HK-2 (cell line): Measurements from ENCODE around the gene ARMH2.
"Not testable (repeated sequence)": the region's sequence is repeated elsewhere in the genome, so short reads cannot be mapped to it uniquely, and the experiment has no call there.

Experiments used
- DNase-seq: peaks from one replicate; pipeline ENCODE4 v3.0.0-alpha.2; 2018; ENCODE audit not compliant: unreplicated experiment

ARMH2 gene

DNA sequence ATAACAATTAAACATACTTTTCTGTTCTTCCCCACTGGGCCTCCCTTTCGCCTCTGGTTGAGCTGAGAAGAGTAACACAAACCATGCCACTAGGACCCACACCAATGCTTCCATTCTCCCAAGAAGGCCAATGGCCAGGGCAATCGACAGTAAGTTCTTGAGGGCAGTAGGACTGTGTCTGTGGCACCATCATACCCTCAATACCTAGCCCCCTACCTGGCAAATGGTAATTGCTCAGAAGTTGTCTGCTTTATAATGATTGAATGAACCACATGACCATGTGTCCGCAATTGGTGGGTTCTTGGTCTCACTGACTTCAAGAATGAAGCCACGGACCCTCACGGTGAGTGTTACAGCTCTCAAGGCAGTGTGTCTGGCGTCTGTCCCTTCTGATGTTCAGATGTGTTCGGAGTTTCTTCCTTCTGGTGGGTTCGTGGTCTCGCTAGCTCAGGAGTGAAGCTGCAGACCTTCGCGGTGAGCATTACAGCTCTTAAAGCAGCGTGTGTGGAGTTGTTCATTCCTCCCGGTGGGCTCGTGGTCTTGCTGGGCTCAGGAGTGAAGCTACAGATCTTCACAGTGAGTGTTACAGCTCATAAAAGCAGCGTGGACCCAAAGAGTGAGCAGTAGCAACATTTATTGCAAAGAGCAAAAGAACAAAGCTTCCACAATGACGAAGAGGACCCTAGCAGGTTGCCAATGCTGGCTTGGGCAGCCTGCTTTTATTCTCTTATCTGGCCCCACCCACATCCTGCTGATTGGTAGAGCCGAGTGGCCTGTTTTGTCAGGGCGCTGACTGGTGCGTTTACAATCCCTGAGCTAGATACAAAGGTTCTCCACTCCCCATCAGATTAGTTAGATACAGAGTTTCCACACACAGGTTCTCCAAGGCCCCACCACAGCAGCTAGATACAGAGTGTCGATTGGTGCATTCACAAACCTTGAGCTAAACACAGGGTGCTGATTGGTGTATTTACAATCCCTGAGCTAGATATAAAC is 33.6 kb downstream of the ARMH2 start:
- not testable (repeated sequence) for DNase-seq

DNA sequence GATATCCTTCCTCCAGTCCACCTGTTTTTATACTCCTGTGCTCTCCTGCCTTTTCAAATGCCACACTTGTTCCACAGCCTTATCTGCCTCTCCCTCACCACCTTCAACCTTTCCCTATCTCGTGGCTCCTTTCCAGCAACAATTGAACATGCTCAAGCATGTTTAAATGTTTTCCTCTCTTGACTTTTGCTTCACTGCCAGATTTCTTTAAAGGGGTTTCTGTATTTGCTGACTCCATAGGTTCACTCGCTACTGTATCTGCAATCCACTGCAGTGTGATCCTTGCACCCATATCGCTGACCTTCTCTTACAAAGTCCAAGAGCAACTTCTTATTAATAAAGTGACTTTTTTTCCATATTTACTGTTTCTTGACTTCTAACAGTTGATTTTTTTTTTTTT is 35.1 kb downstream of the ARMH2 start:
- DNase-seq: no peak

DNA sequence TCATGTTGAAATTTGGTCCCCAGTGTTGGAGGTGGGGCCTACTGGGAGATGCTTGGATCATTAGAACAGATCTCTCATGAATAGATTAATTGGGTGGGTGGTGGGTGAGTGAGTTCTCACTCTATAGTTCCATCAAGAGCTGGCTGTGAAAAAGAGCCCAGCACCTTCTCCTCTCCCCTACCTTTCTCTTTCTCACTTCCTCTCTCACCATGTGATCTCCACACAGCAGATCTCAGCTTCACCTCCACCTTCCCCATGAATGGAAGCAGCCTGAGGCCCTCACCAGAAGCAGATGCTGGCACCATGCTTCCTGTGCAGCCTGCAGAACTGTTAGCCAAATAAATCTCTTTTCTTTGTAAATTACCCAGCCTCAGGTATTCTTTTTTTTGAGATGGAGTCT is 36.9 kb downstream of the ARMH2 start:
- DNase-seq: no peak

DNA sequence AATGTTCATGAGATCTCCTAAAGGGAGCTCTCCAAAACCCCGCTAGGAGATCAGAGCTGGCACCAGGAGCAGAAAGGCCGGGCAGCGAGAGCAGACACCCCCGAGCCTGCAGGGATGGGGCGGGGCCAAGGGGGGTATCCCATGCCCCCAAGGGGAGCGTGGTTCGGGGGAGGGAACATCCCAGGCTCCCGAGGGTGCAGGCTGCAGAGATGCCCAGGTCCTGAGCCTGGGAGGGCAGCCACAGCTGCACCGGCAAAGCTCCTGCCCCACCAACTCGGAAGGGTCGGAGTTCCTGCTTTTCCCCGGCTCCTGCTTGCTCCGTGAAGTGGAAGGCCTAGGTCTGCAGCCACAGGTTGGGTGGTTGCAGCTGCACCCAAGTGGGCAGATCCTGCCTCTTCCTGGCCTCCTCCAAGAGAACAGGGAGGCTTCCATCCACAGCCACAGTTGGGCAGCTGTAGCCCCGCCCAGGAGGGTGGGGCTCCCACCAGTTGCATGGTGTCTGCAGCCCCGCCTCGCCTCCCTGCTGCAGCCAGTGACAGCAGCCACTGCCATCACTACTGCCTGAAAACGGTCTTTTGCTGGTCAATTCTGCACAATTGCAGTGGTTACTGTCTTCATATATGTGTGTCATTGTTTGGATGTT is 37.4 kb downstream of the ARMH2 start:
- no peak for DNase-seq

DNA sequence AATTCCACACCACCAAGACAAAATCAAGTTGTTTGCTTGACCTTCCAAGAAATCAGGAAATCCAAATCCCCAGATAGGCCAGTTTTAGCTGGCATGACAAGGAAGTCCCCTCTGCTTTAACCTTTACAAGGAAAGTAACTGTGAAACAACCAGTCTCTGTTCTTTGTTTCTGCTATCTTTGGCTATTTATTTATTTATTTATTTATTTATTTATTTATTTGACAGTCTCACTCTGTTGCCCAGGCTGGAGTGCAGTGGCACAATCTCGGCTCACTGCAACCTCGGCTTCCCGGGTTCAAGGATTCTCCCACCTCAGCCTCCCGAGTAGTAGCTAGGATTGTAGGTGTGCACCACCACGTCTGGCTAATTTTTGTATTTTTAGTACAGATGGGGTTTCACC is 38.5 kb downstream of the ARMH2 start:
- no peak for DNase-seq

DNA sequence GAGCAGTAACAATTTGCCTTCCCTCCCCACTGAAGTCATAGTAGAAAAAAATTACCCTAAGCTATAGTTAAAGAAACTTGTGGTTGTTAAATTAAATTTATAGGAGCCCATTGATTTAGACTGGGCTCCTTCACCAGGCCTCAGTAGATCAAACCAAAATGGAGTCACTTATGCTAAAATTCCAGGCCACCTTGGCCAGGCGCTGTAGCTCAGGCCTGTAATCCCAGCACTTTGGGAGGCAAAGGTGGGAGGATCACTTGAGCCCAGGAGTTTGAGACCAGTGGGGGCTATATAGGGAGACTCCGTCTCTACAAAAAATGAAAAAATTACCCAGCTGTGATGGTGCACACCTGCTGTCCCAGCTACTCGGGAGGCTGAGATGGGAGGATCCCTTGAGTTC is 39.0 kb downstream of the ARMH2 start:
- no peak for DNase-seq

DNA sequence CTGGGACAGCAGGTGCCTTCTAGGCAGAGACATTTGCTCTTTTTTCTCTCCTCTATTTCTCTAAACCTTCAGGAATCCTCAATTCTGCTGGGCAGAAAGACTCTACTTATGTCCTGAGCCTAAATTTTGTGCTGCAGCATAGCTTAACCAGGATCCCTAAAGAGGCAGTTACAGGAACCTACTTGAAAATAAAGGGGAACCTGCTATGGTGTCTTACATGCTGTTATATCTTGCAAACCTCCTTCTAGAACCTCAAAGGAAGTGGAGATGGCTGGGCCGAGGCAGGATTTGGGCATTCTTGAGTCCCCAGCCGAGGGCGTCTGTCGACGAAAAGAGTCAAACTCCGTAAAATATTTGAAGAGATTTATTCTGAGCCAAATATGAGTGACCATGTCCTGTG is 41.1 kb downstream of the ARMH2 start:
- DNase-seq: no peak

DNA sequence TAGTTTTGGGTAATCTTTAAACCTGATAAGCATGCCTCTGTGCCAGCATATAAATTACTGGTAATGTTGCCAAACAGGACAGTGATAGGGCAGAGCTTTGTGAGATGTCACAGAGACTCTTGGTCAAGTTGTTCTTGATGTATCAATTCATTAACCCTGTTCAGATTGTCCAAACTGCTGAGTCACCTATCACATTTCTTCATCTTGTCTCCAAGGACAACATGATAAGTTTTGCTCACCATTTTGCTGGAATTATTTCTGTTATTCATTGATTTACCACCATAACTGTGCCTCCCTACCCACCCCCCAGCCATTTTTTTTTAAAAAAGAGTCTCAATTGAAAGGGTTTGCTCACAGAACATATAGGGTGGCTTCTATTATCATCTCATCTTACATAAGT is 43.4 kb downstream of the ARMH2 start:
- no peak for DNase-seq

DNA sequence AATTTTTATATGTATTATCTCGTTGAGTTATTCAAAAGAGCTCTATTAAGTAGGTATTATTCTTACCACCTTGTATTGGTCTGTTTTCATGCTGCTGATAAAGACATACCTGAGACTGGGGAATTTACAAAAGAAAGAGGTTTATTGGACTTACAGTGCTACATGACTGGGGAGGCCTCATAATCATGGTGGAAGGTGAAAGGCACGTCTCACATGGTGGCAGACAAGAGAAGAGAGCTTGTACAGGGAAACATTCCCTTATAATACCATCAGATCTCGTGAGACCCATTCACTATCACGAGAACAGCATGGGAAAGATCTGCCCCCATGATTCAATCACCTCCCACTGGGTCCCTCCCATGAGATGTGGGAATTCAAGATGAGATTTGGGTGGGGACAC is 44.3 kb downstream of the ARMH2 start:
- not testable (repeated sequence) for DNase-seq

DNA sequence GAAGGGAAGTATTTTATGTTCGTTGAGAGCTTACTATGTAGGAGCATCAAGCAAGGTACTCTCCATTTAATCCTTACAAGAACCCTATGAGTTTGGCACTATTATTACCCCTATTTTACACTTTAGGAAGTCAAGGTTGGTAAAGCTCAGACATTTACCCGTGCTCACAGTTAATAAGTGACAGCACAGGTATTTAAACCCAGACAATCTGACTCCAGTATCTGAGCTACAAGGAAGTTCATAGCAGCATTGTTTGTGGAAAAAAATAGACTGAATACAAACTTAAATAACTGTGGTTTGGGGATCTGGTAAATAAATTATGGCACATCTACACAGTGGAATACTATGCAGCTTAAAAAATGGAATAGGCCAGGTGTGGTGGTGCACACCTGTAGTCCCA is 45.2 kb downstream of the ARMH2 start:
- no peak for DNase-seq

DNA sequence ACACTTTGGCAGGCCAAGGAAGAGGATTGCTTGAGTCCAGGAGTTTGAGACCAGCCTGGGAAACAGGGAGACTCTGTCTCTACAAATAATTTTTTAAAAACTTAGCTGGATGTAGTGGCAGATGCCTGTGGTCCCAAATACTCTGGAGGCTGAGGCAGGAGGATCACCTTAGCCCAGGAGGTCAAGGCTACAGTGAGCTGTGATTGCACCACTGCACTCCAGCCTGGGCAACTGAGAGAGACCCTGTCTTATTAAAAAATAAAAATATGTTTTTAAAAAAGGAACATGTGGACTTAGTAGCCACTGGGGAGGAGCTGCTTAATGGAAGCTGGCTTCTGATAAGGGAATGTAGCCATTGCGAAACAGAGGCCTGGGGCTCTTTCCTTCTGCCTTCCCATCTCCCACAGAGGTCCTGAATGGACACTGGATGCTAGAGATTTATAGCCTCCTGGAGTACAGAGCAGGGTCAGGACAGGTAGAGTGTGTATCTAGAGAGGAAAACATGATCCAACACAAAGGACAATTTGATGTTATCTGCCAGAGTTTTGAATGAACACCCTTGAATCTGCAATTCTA is 45.7 kb downstream of the ARMH2 start:
- no peak for DNase-seq

DNA sequence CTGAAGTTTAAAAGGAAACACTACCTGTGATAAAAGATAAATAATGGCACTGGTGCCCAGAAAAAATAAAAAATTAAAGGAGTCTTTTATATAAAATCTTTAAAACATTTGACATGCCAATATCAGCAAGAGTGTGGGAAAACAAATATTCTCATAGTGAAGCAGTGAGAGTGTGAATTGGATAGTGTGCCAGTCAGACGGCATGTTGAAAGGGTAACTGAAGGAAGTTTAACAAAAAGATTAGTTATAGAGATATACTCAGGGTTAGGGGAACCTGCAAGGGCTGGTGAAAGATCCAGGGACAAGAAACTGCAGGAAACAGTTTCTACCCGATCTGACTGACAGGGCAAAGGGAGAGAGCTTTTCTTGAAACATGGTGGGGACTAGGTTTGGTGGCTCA is 46.2 kb downstream of the ARMH2 start:
- no peak for DNase-seq

DNA sequence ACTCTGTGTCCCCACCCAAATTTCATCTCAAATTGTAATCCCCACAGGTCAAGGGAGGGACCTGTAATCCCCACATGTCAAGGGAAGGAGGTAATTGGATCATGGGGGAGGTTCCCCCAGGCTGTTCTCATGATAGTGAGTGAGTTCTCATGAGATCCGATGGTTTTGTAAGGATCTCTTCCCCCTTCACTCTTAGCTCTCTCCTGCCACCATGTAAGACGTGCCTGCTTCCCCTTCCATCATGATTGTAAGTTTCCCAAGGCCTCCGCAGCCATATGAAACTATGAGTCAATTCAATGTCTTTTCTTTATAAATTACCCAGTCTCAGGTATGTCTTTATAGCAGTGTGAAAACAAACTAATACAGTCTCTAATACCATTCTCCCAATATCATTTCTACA is 47.8 kb downstream of the ARMH2 start:
- DNase-seq: not testable (repeated sequence)

DNA sequence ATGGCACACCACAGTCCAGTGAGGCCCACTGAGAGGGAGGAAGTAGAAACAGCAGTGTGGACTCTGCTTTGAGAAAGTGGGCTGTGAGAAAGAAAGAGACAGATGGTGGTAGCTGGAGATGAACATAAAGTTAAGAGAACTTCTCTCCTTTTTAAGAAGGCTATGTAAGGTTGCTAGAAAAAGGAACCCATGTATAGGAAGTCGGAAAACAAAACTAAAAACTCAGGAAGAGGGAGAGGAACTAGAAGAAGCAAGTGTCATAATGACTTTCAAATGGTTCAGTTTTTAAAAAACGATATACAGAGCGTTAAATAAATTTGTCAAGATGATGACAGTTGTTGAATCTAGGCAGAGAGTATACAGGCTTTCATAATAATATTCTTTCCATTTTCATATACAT is 49.4 kb downstream of the ARMH2 start:
- no peak for DNase-seq
